ENCODE data around the gene AQR. TPM values are rescaled to one million over a fixed set of nuclear protein-coding genes. Genes with fewer than 3 reads are reported as not detected.

The AQR gene
- total and polyA plus RNA-seq, 10 of the 15 experiments (the other 5 are each of a cell fraction or from before 2014, with no cell fraction given), result 18.2 to 53.5 (median 32.6) TPM

DNA sequence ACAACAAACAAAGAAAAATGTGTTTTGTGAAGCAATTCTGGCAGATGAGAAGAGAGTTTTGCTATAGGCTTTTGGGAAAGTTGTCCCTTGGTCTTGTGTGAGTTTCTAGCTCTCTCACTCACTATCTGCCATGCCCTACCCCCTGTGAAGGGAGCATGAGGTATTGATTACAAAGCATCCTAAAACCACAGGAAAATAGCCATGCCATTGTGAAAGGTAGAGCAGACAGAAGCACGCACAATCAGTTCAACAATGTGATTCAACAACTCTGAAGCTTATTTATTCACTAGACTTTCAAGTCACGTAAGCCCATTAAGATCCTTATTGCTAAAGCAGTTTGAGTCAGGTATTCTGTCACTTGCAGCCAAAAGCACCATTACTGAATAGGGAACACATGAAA, 6.5 kb upstream of the AQR start:
- no peak overlapping the region for H3K27ac ChIP-seq (ENCODE audit: control insufficient read depth, insufficient read depth)
- BruUV-seq (replicated peaks), result no TSS peak
- ChIA-PET CTCF (no interaction called here), POLR2A (no interaction called here), RAD21 (ENCODE audit: unreplicated experiment) (no interaction called here), SMC1A (ENCODE audit: uncharacterized antibody, unreplicated experiment) (interaction anchor here (2.0 kb wide), 1 partner anchor 12 kb away, joined by 10 read pairs; the partner anchor contains the start of gene ZNF770)
- no peaks in the 10 kb centered on the region for H3K27me3 ChIP-seq (replicated peaks in 1 of 2; ENCODE audit: control insufficient read depth in 2 of 2, insufficient read depth in 2 of 2, low read length in 1 of 2)
- in situ Hi-C loops (cut with MboI) (no loop called here), intact Hi-C loops (cut with micrococcal nuclease; ENCODE audit: unreplicated experiment) (no loop called here)
- no peaks in the 10 kb centered on the region for H3K79me2 ChIP-seq (ENCODE audit: control insufficient read depth, insufficient read depth, low read length)
- no peak overlapping the region for H3K9ac ChIP-seq (ENCODE audit: control insufficient read depth, insufficient read depth, low read length)
- H4K20me1 ChIP-seq (ENCODE audit: control insufficient read depth, insufficient read depth), result no peaks in the 10 kb centered on the region
- H3K36me3 ChIP-seq (ENCODE audit: control insufficient read depth in 2 of 2, insufficient read depth in 2 of 2, low read length in 1 of 2), result peaks cover 0 to 3% of the 10 kb centered on the region in 2 experiments; a peak in 1 of 4 replicates
- FAIRE-seq (no peak), DNase-seq (ENCODE audit: low read depth, low spot score) (no peak), ATAC-seq (no peak)
- no peak overlapping the region for H2AFZ ChIP-seq (ENCODE audit: control insufficient read depth, low read depth, low read length)
- H3K4me1 ChIP-seq (ENCODE audit: control insufficient read depth, insufficient read depth, low read length), result no peaks in the 10 kb centered on the region
- no peaks in the 10 kb centered on the region for H3K9me3 ChIP-seq (replicated peaks; ENCODE audit: control insufficient read depth, insufficient read depth, low read length)
- H3K4me2 ChIP-seq (ENCODE audit: control insufficient read depth, insufficient read depth), result no peak overlapping the region
- WGBS (ENCODE audit: insufficient coverage, insufficient replicate concordance, low lambda C conversion rate, missing lambda C conversion rate), result 96% methylated on average over 2 of the region's 2 CpGs
- H3K4me3 ChIP-seq, result no peak overlapping the region
- TF ChIP-seq PAX8 (IDR thresholded peaks at IDR 0.05) (no peak), NFYB (IDR thresholded peaks at IDR 0.05; ENCODE audit: insufficient read depth, low read depth, low read length) (no peak), BMI1 (IDR thresholded peaks at IDR 0.05; ENCODE audit: borderline replicate concordance) (no peak), JUND (IDR thresholded peaks at IDR 0.05; ENCODE audit: low read depth, low read length) (no peak), SMARCA5 (IDR thresholded peaks at IDR 0.05) (no peak), BCLAF1 (IDR thresholded peaks at IDR 0.05) (no peak), SPI1 (IDR thresholded peaks at IDR 0.05; ENCODE audit: borderline replicate concordance, insufficient read depth, low read depth, low read length) (no peak), E2F4 (IDR thresholded peaks at IDR 0.05; ENCODE audit: low read depth, low read length) (no peak), PBX3 (IDR thresholded peaks at IDR 0.05; ENCODE audit: insufficient replicate concordance, low read depth, low read length) (no peak), TAF1 (IDR thresholded peaks at IDR 0.05; ENCODE audit: borderline replicate concordance, low read depth, low read length) (no peak), ZNF207 (IDR thresholded peaks at IDR 0.05; ENCODE audit: borderline replicate concordance) (no peak), RELA (IDR thresholded peaks at IDR 0.05; ENCODE audit: borderline replicate concordance, partially characterized antibody) (no peak)
- TF ChIP-seq, protein P1, sequence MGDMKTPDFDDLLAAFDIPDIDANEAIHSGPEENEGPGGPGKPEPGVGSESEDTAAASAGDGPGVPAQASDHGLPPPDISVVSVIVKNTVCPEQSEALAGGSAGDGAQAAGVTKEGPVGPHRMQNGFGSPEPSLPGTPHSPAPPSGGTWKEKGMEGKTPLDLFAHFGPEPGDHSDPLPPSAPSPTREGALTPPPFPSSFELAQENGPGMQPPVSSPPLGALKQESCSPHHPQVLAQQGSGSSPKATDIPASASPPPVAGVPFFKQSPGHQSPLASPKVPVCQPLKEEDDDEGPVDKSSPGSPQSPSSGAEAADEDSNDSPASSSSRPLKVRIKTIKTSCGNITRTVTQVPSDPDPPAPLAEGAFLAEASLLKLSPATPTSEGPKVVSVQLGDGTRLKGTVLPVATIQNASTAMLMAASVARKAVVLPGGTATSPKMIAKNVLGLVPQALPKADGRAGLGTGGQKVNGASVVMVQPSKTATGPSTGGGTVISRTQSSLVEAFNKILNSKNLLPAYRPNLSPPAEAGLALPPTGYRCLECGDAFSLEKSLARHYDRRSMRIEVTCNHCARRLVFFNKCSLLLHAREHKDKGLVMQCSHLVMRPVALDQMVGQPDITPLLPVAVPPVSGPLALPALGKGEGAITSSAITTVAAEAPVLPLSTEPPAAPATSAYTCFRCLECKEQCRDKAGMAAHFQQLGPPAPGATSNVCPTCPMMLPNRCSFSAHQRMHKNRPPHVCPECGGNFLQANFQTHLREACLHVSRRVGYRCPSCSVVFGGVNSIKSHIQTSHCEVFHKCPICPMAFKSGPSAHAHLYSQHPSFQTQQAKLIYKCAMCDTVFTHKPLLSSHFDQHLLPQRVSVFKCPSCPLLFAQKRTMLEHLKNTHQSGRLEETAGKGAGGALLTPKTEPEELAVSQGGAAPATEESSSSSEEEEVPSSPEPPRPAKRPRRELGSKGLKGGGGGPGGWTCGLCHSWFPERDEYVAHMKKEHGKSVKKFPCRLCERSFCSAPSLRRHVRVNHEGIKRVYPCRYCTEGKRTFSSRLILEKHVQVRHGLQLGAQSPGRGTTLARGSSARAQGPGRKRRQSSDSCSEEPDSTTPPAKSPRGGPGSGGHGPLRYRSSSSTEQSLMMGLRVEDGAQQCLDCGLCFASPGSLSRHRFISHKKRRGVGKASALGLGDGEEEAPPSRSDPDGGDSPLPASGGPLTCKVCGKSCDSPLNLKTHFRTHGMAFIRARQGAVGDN (IDR thresholded peaks at IDR 0.05), result no peak

All from GM12878 (cell line).